ENCODE data around the gene ZBTB37. TPM values are rescaled to one million over a fixed set of nuclear protein-coding genes. Genes with fewer than 3 reads are reported as not detected.
"Not testable (repeated sequence)": the region's sequence is repeated elsewhere in the genome, so short reads cannot be mapped to it uniquely, and the experiment has no call there.

The ZBTB37 gene
- total and polyA plus RNA-seq, 2 experiments from 2014 or later = 0.90 to 5.6 TPM

DNA sequence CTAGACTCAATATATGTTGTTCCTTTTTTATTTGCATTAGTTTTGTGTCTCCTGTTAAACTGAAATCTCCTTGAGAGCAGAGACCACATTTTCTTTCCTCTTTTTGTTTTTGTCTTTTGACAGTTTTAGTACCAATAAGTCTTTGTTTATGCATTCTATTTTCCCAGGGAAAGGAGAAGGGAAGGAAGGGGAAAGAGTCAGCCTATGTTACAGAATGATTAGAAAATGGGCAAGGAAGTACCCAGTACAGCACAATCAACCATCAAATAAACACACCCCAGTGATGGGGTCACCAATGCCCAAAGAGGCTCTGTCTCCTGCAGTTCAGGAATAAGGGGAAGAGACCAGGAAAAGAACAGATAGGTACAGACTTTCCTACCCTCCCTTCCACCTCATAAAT, 10.1 kb downstream of the ZBTB37 start:
- TF ChIP-seq EZH2 (IDR thresholded peaks at IDR 0.05; ENCODE audit: insufficient read depth, poor library complexity, severe bottlenecking) (no peak), EZH2phosphoT487 (IDR thresholded peaks at IDR 0.05; ENCODE audit: insufficient read depth, low read depth) (no peak)
- no peaks in the 10 kb centered on the region for H3K27me3 ChIP-seq (replicated peaks; ENCODE audit: insufficient read depth)
- H3K9me3 ChIP-seq (ENCODE audit: low read depth) = no peaks in the 10 kb centered on the region
- H3K9me2 ChIP-seq (ENCODE audit: insufficient read depth) = no peaks in the 10 kb centered on the region
- no peaks in the 10 kb centered on the region for H3K4me1 ChIP-seq (ENCODE audit: insufficient read depth)
- peaks cover 15% of the 10 kb centered on the region; the same call in 1 of the 2 replicates for H3K36me3 ChIP-seq (ENCODE audit: low read depth)
- H3K27ac ChIP-seq = no peak overlapping the region
- H3K9ac ChIP-seq = no peak overlapping the region
- H4K20me1 ChIP-seq (ENCODE audit: insufficient read depth) = no peaks in the 10 kb centered on the region
- DNase-seq = no peak
- H3K79me2 ChIP-seq (ENCODE audit: insufficient read depth) = peaks cover 2% of the 10 kb centered on the region; the same call in 1 of the 2 replicates
- no peak overlapping the region for H3K4me3 ChIP-seq
- no peak overlapping the region for H2AFZ ChIP-seq
- H3F3A ChIP-seq (ENCODE audit: insufficient read depth) = no peaks in the 10 kb centered on the region
- in situ Hi-C loops (cut with MboI) = no loop called here
- no peak overlapping the region for H3K4me2 ChIP-seq (ENCODE audit: unreplicated experiment)

DNA sequence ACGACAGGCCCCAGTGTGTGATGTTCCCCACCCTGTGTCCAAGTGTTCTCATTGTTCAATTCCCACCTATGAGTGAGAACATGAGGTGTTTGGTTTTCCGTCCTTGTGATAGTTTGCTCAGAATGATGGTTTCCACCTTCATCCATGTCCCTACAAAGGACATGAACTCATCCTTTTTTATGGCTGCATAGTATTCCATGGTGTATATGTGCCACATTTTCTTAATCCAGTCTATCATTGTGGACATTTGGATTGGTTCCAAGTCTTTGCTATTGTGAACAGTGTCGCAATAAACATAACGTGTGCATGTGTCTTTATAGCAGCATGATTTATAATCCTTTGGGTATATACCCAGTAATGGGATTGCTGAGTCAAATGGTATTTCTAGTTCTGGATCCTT, 12.9 kb downstream of the ZBTB37 start:
- H3K4me2 ChIP-seq (ENCODE audit: unreplicated experiment); H3K9ac ChIP-seq; in situ Hi-C loops (cut with MboI); H3F3A ChIP-seq (ENCODE audit: insufficient read depth); DNase-seq; H3K79me2 ChIP-seq (ENCODE audit: insufficient read depth); H3K4me3 ChIP-seq; H2AFZ ChIP-seq; H4K20me1 ChIP-seq (ENCODE audit: insufficient read depth); H3K4me1 ChIP-seq (ENCODE audit: insufficient read depth); H3K27me3 ChIP-seq (replicated peaks; ENCODE audit: insufficient read depth); H3K27ac ChIP-seq; H3K9me3 ChIP-seq (ENCODE audit: low read depth); H3K9me2 ChIP-seq (ENCODE audit: insufficient read depth): not testable (repeated sequence)
- peaks cover 11% of the 10 kb centered on the region; the same call in 1 of the 2 replicates for H3K36me3 ChIP-seq (ENCODE audit: low read depth)
- 72 to 78% methylated on average over 3 to 4 of the region's 4 CpGs for WGBS, 2 experiments (ENCODE audit: low coverage in 1 of 2, low lambda C conversion rate in 2 of 2, missing lambda C conversion rate in 2 of 2)

DNA sequence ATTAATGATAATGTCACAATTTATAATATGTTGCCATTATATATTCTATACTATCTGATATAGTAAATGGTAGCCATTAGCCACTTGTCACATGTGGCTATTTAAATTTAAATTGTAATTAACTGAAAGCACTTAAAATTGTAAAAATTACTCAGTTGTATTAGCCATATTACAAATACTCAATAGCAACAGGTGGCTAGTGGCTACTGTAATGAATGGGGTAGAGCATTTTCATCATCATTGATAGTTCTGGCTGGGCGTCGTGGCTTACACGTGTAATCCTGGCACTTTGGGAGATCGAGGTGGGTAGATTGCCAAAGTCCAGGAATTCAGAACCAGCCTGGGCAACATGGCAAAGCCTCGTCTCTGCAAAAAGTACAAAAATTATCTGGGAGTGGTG, 16.5 kb downstream of the ZBTB37 start:
- Histone ChIP-seq H3K9me2 (ENCODE audit: insufficient read depth) (no peaks in the 10 kb centered on the region), H4K20me1 (ENCODE audit: insufficient read depth) (no peaks in the 10 kb centered on the region), H3K9me3 (ENCODE audit: low read depth) (no peaks in the 10 kb centered on the region), H2AFZ (no peak overlapping the region), H3K9ac (no peak overlapping the region), H3F3A (ENCODE audit: insufficient read depth) (no peaks in the 10 kb centered on the region), H3K4me3 (no peak overlapping the region), H3K27ac (no peak overlapping the region), H3K27me3 (replicated peaks; ENCODE audit: insufficient read depth) (no peaks in the 10 kb centered on the region), H3K4me1 (ENCODE audit: insufficient read depth) (no peaks in the 10 kb centered on the region), H3K36me3 (ENCODE audit: low read depth) (peaks cover 11% of the 10 kb centered on the region; the same call in 1 of the 2 replicates), H3K79me2 (ENCODE audit: insufficient read depth) (peaks cover 7% of the 10 kb centered on the region; the same call in 1 of the 2 replicates), H3K4me2 (ENCODE audit: unreplicated experiment) (no peak overlapping the region)
- TF ChIP-seq EZH2phosphoT487 (IDR thresholded peaks at IDR 0.05; ENCODE audit: insufficient read depth, low read depth) (no peak), EZH2 (IDR thresholded peaks at IDR 0.05; ENCODE audit: insufficient read depth, poor library complexity, severe bottlenecking) (no peak)
- 72 to 75% methylated on average over 5 of the region's 5 CpGs for WGBS, 2 experiments (ENCODE audit: low coverage in 1 of 2, low lambda C conversion rate in 2 of 2, missing lambda C conversion rate in 2 of 2)
- in situ Hi-C loops (cut with MboI) = no loop called here
- DNase-seq = no peak

DNA sequence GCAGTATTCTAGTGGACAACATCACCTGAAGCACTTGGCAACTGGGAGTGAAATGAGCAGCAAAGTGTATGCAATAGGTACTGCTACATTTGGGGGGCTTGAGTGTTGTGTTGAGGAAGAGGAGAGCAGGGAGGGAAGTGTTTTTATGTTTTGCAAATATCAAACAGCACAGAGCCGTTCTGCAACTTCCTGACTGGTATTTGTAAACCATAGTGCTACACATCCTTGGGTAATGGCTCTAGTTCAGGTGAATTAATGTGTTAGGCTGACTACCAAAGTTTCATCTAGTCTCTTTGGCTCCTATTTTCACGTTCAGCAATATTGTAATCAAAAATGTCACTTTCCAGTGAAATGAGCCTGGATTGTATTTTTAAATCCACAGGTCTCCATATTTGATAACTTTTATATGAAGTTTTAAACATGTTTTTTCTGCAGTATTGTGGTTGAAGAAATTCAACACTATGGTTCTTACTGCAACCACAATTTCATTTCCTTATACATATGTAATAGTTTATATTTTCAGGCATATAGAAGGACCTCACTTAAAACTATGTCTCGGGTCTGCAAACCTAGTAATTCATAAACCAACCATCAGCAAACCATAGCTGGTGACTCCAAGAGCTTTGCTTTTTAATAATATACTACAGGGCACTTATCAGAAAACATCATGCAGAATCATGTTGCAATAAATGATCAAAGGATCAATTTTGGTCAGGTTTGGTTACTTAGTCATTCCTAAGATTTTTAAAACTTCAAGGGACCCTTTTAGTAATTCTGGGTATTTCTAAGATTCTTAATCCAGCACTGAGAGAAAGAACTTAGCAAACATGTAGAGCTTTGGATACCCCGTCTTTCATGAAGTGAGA, 18.8 kb downstream of the ZBTB37 start:
- in situ Hi-C loops (cut with MboI) = no loop called here
- H3K79me2 ChIP-seq (ENCODE audit: insufficient read depth) = peaks cover 7% of the 10 kb centered on the region; the same call in 1 of the 2 replicates
- H3K36me3 ChIP-seq (ENCODE audit: low read depth) = peaks cover 11% of the 10 kb centered on the region; the same call in 1 of the 2 replicates

More for the DNA sequence above, 18.8 kb downstream of the ZBTB37 start:
- Histone ChIP-seq H3K4me2 (ENCODE audit: unreplicated experiment) (no peak overlapping the region), H3K27me3 (replicated peaks; ENCODE audit: insufficient read depth) (no peaks in the 10 kb centered on the region), H3K9ac (no peak overlapping the region), H3K27ac (no peak overlapping the region), H3F3A (ENCODE audit: insufficient read depth) (no peaks in the 10 kb centered on the region), H3K9me2 (ENCODE audit: insufficient read depth) (no peaks in the 10 kb centered on the region), H4K20me1 (ENCODE audit: insufficient read depth) (no peaks in the 10 kb centered on the region; the same call in 1 of the 2 replicates), H2AFZ (no peak overlapping the region), H3K4me3 (no peak overlapping the region), H3K4me1 (ENCODE audit: insufficient read depth) (no peaks in the 10 kb centered on the region), H3K9me3 (ENCODE audit: low read depth) (no peaks in the 10 kb centered on the region)
- no peak for TF ChIP-seq EZH2 (IDR thresholded peaks at IDR 0.05; ENCODE audit: insufficient read depth, poor library complexity, severe bottlenecking)
- no peak for TF ChIP-seq EZH2phosphoT487 (IDR thresholded peaks at IDR 0.05; ENCODE audit: insufficient read depth, low read depth)
- no peak for DNase-seq
- 98% methylated on average over 4 of the region's 4 CpGs for WGBS, 2 experiments (ENCODE audit: low coverage in 1 of 2, low lambda C conversion rate in 2 of 2, missing lambda C conversion rate in 2 of 2)

All from GM23248 (cell line).